GM19372 (cell line): ENCODE measurements around the gene CAMKMT.

Experiments used
- ATAC-seq: cut with Tn5 transposase; IDR thresholded peaks from one replicate; pipeline ENCODE4 v1.9.1; 2021; ENCODE audit warnings: mild to moderate bottlenecking, low read depth, moderate library complexity; ENCODE audit not compliant: unreplicated experiment

The CAMKMT gene

GRCh38 chr2:44547718-44548117, 186.0 kb downstream of the CAMKMT start:
- no peak for ATAC-seq

- ATAC-seq, result no peak
Measured at GRCh38 chr2:44548221-44549098, 186.7 kb downstream of the CAMKMT start.

GRCh38 chr2:44549099-44549471, 187.3 kb downstream of the CAMKMT start:
- ATAC-seq, result no peak

GRCh38 chr2:44549856-44550255, 188.1 kb downstream of the CAMKMT start:
- no peak for ATAC-seq

GRCh38 chr2:44550561-44550960, 188.8 kb downstream of the CAMKMT start:
- no peak for ATAC-seq

GRCh38 chr2:44551497-44551896, 189.8 kb downstream of the CAMKMT start:
- no peak for ATAC-seq

- no peak for ATAC-seq
Measured at GRCh38 chr2:44553456-44553855, 191.7 kb downstream of the CAMKMT start.

- ATAC-seq, result no peak
Measured at GRCh38 chr2:44555700-44556099, 194.0 kb downstream of the CAMKMT start.

- no peak for ATAC-seq
Measured at GRCh38 chr2:44559108-44559507, 197.4 kb downstream of the CAMKMT start.

GRCh38 chr2:44560352-44560751, 198.6 kb downstream of the CAMKMT start:
- no peak for ATAC-seq

GRCh38 chr2:44560941-44561340, 199.2 kb downstream of the CAMKMT start:
- ATAC-seq, result no peak

GRCh38 chr2:44562737-44563136, 201.0 kb downstream of the CAMKMT start:
- ATAC-seq, result no peak

- no peak for ATAC-seq
Measured at GRCh38 chr2:44564752-44565151, 203.0 kb downstream of the CAMKMT start.

GRCh38 chr2:44566059-44566458, 204.3 kb downstream of the CAMKMT start:
- ATAC-seq, result no peak

- ATAC-seq, result no peak
Measured at GRCh38 chr2:44569491-44569890, 207.7 kb downstream of the CAMKMT start.

GRCh38 chr2:44570271-44570670, 208.5 kb downstream of the CAMKMT start:
- no peak for ATAC-seq

- no peak for ATAC-seq
Measured at GRCh38 chr2:44570777-44571176, 209.0 kb downstream of the CAMKMT start.

- ATAC-seq, result no peak
Measured at GRCh38 chr2:44572196-44572900, 210.6 kb downstream of the CAMKMT start.

GRCh38 chr2:44573996-44574395, 212.2 kb downstream of the CAMKMT start:
- no peak for ATAC-seq

GRCh38 chr2:44578471-44579093, 216.8 kb downstream of the CAMKMT start:
- ATAC-seq, result no peak

GRCh38 chr2:44579115-44579836, 217.5 kb downstream of the CAMKMT start:
- no peak for ATAC-seq
